A549 (cell line): ENCODE results near the gene SLC22A23. TPM values are rescaled to one million over a fixed set of nuclear protein-coding genes. Genes with fewer than 3 reads are reported as not detected.

Source experiments
- ATAC-seq, 2 experiments: fragments of 200-7000 bp in 1 of 2; fragments of >200 bp in 1 of 2; cut with Nextera tagmentation in 1 of 2; cut with Tn5 transposase in 1 of 2; 3 replicates each; pipeline versions ENCODE4 v1.8.0 to v1.9.1; 2018 to 2020; ENCODE audit warnings: mild to moderate bottlenecking in 1 of 2, moderate library complexity in 1 of 2
- CTCF ChIA-PET: fragments of 300-600 bp; sonication (Branson Sonifier 250); formaldehyde crosslinking; extraction: SDS; loops from one replicate; lab custom pipeline; 2021; ENCODE audit warnings: antibody characterized with exemption, inconsistent platforms; lab: Yijun Ruan, JAX
- POLR2A ChIA-PET: fragments of 350-600 bp; formaldehyde crosslinking; extraction: SDS; loops from one replicate; lab custom pipeline; 2021; ENCODE audit warnings: antibody characterized with exemption, inconsistent platforms; lab: Yijun Ruan, JAX
- DNase-seq, 2 experiments: peaks; one replicate each; pipeline versions ENCODE4 v3.0.0 to v3.0.0-alpha.2; 2011 to 2016; ENCODE audit warnings: low read depth in 1 of 2, low spot score in 1 of 2
- FAIRE-seq: peaks from 2 replicates; lab custom pipeline; 2011; peaks lifted over from hg19 to GRCh38; lab: Jason Lieb, UNC
- H3K27ac ChIP-seq, 2 experiments: fragments of >200 bp; sonication (Bioruptor Twin); formaldehyde crosslinking; 3 replicates each; pipeline ENCODE4 v1.5.1; 2016 to 2017
- H3K4me1 ChIP-seq: fragments of >200 bp; sonication (Bioruptor Twin); formaldehyde crosslinking; 3 replicates; pipeline ENCODE4 v1.6.1; 2016
- H3K4me2 ChIP-seq: fragments of >200 bp; sonication (Bioruptor Twin); formaldehyde crosslinking; 3 replicates; pipeline ENCODE4 v1.6.1; 2016
- H3K4me3 ChIP-seq: fragments of >200 bp; sonication (Bioruptor Twin); formaldehyde crosslinking; 3 replicates; pipeline ENCODE4 v1.5.1; 2016
- H3K9me3 ChIP-seq: fragments of >200 bp; sonication (Bioruptor Twin); formaldehyde crosslinking; 3 replicates; pipeline ENCODE4 v1.6.1; 2016
- CHD2 ChIP-seq: fragments of 150-350 bp; IDR thresholded peaks from 2 replicates; pipeline ENCODE4 v1.6.1; 2014; ENCODE audit warnings: low read length; ENCODE audit not compliant: partially characterized antibody
- CTCF ChIP-seq: fragments of >200 bp; sonication (Bioruptor Twin); formaldehyde crosslinking; IDR thresholded peaks from 3 replicates; pipeline ENCODE4 v1.5.1; 2016
- FOXS1 ChIP-seq: fragments of 250-450 bp; sonication (Bioruptor Pico); IDR thresholded peaks from 2 replicates; pipeline ENCODE4 v1.5.0; 2020; ENCODE audit warnings: mild to moderate bottlenecking, moderate library complexity
- HDAC2 ChIP-seq: fragments of 200-600 bp; sonication (generic); IDR thresholded peaks from 2 replicates; pipeline ENCODE4 v1.6.1; 2016
- HOXA7 ChIP-seq: fragments of 250-450 bp; sonication (Bioruptor Pico); IDR thresholded peaks from 2 replicates; pipeline ENCODE4 v1.5.0; 2020; ENCODE audit warnings: mild to moderate bottlenecking, moderate library complexity
- HOXB13 ChIP-seq: fragments of 250-450 bp; sonication (Bioruptor Pico); IDR thresholded peaks from 2 replicates; pipeline ENCODE4 v1.5.0; 2020; ENCODE audit warnings: low read depth, mild to moderate bottlenecking, moderate library complexity
- KDM5A ChIP-seq: fragments of 200-600 bp; sonication (generic); IDR thresholded peaks from 2 replicates; pipeline ENCODE4 v1.6.1; 2016; ENCODE audit warnings: antibody characterized with exemption, mild to moderate bottlenecking
- MAFK ChIP-seq: fragments of 450-650 bp; IDR thresholded peaks from 2 replicates; pipeline ENCODE4 v1.6.1; 2014; ENCODE audit not compliant: partially characterized antibody
- MYC ChIP-seq: IDR thresholded peaks from 2 replicates; pipeline ENCODE4 v1.6.1; 2012; ENCODE audit warnings: mild to moderate bottlenecking, inconsistent platforms, low read length, improper control_type of control experiment, borderline replicate concordance
- NPAS2 ChIP-seq: fragments of 250-450 bp; sonication (Bioruptor Pico); IDR thresholded peaks from 2 replicates; pipeline ENCODE4 v1.8.0; 2022; ENCODE audit warnings: mild to moderate bottlenecking, moderate library complexity, borderline replicate concordance
- PHF8 ChIP-seq: fragments of 200-600 bp; sonication (generic); IDR thresholded peaks from 2 replicates; pipeline ENCODE4 v1.6.1; 2016; ENCODE audit warnings: low read depth, mild to moderate bottlenecking, antibody characterized with exemption, moderate library complexity, borderline replicate concordance
- POLR2A ChIP-seq: IDR thresholded peaks from 2 replicates; pipeline ENCODE4 v1.6.1; 2012; ENCODE audit warnings: mild to moderate bottlenecking, low read length
- POLR2AphosphoS2 ChIP-seq: conservative IDR thresholded peaks from 2 replicates; pipeline ENCODE4 v1.6.1; 2012; ENCODE audit warnings: low read length, improper control_type of control experiment, inconsistent platforms
- RARB ChIP-seq: fragments of 250-450 bp; sonication (Bioruptor Pico); IDR thresholded peaks from 2 replicates; pipeline ENCODE4 v1.8.0; 2021; ENCODE audit warnings: mild to moderate bottlenecking, moderate library complexity
- RNF2 ChIP-seq: fragments of 200-600 bp; sonication (generic); IDR thresholded peaks from 2 replicates; pipeline ENCODE4 v1.6.1; 2016; ENCODE audit warnings: low read depth, mild to moderate bottlenecking, antibody characterized with exemption, moderate library complexity, borderline replicate concordance
- SMC3 ChIP-seq: fragments of >200 bp; sonication (Bioruptor Twin); formaldehyde crosslinking; IDR thresholded peaks from 3 replicates; pipeline ENCODE4 v1.6.1; 2018; ENCODE audit warnings: inconsistent platforms
- USF2 ChIP-seq: fragments of 450-650 bp; IDR thresholded peaks from 2 replicates; pipeline ENCODE4 v1.6.1; 2014; ENCODE audit warnings: antibody characterized with exemption
- ZC3H11A ChIP-seq: fragments of 450-650 bp; IDR thresholded peaks from 2 replicates; pipeline ENCODE4 v1.6.1; 2014; ENCODE audit warnings: antibody characterized with exemption, mild to moderate bottlenecking
- WGBS: methylation state at CpG from one replicate; pipeline ENCODE4 v1.1.6; 2017; ENCODE audit errors: missing lambda C conversion rate; 5-methylcytosine and 5-hydroxymethylcytosine counted together
- polyA plus RNA-seq, 4 experiments: library from polyadenylated mRNA; depleted of rRNA in 3 of 4; stranded (reverse); fragments of >200 nt; fragmentation: RNase III in 1 of 4; extraction: RNeasy Plus Mini Kit Qiagen cat#74134 plus additional on column Dnase treatment in 1 of 4; gene quantifications; 2 replicates in 3 of 4; 3 replicates in 1 of 4; pipeline ENCODE4 v1.2.3, GENCODE V29; 2011 to 2017
- TF ChIP-seq, protein P1 (sequence below): fragments of 250-450 bp; sonication (Bioruptor Pico); IDR thresholded peaks from 2 replicates; pipeline ENCODE4 v1.5.0; 2020; ENCODE audit warnings: low read depth, mild to moderate bottlenecking, moderate library complexity
- TF ChIP-seq, protein P2 (sequence below): fragments of >200 bp; sonication (Bioruptor Twin); formaldehyde crosslinking; IDR thresholded peaks from 2 replicates; pipeline ENCODE4 v1.6.1; 2016
- TF ChIP-seq, protein P3 (sequence below): fragments of >200 bp; sonication (Bioruptor Twin); formaldehyde crosslinking; IDR thresholded peaks from 3 replicates; pipeline ENCODE4 v1.6.1; 2016
- TF ChIP-seq, protein P4 (sequence below): fragments of 150-350 bp; IDR thresholded peaks from 2 replicates; pipeline ENCODE4 v1.6.1; 2014; ENCODE audit warnings: low read depth, mild to moderate bottlenecking, low read length

Gene SLC22A23
- polyA plus RNA-seq, 2 of the 4 experiments (the other 2 are of a cell fraction): 4.4 to 6.2 TPM

DNA sequence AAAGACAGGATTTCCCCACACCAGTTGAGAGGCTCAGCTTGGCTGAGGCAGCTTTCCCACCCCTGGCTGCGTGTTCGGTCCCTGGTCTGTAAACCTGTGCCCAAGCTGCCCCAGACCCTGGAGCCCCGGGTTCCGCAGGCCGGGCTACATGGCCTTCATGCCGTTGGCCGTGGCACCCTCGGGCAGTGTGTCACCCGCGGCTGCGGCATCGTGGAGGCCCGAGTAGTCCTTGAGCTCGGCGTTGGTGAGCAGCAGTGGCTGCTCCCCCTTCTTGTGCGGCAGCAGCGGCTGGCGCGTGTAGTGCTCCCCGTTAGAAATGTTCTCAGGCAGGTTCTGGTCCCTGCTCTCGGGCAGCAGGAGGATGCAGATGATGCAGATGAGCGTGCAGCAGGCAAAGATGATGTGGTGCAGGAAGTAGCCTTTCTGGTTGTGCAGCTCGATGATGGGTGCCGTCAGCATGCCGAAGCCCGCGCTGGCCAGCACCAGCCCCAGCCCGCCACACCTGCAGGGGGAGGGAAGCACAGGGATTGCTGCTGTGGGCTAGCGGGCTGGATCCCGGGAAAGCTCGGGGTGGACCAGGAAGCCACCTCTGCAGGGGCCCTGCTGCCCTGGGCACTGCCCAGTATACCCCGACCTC, 183.8 kb downstream of the SLC22A23 start:
- H3K27ac ChIP-seq: no peak overlapping the region
- H3K4me3 ChIP-seq: no peak overlapping the region
- CTCF ChIA-PET: interaction anchor here (17.5 kb wide), 1 partner anchor 458 kb away, joined by 186 read pairs; no protein-coding TSS in a partner anchor
- no peak for ATAC-seq
- DNase-seq: no peak
- POLR2A ChIA-PET: interaction anchor here (1.8 kb wide), 1 partner anchor 14 kb away, joined by 10 read pairs; the partner anchor contains the start of gene PSMG4
- no peaks in the 10 kb centered on the region for H3K4me1 ChIP-seq
- WGBS: 96% methylated on average over 23 of the region's 32 CpGs
- TF ChIP-seq USF2 (no peak), CTCF (no peak), POLR2A (no peak), ZC3H11A (no peak)
- FAIRE-seq: no peak
- H3K4me2 ChIP-seq: no peak overlapping the region
- no peaks in the 10 kb centered on the region for H3K9me3 ChIP-seq

- Histone ChIP-seq H3K4me2 (no peak overlapping the region), H3K27ac (no peak overlapping the region), H3K4me1 (no peaks in the 10 kb centered on the region)
- TF ChIP-seq, protein P1, sequence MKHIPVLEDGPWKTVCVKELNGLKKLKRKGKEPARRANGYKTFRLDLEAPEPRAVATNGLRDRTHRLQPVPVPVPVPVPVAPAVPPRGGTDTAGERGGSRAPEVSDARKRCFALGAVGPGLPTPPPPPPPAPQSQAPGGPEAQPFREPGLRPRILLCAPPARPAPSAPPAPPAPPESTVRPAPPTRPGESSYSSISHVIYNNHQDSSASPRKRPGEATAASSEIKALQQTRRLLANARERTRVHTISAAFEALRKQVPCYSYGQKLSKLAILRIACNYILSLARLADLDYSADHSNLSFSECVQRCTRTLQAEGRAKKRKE (CRISPR knock-in tag): no peak
- TF ChIP-seq CTCF (no peak), HDAC2 (no peak), POLR2AphosphoS2 (no peak), MYC (no peak), FOXS1 (CRISPR knock-in tag) (no peak), PHF8 (no peak), NPAS2 (CRISPR knock-in tag) (no peak), MAFK (no peak), HOXA7 (no peak), RNF2 (no peak), RARB (CRISPR knock-in tag) (no peak), KDM5A (no peak), CHD2 (no peak), SMC3 (no peak), HOXB13 (CRISPR knock-in tag) (no peak)
- TF ChIP-seq, protein P2, sequence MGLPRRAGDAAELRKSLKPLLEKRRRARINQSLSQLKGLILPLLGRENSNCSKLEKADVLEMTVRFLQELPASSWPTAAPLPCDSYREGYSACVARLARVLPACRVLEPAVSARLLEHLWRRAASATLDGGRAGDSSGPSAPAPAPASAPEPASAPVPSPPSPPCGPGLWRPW: no peak
- TF ChIP-seq, protein P3, sequence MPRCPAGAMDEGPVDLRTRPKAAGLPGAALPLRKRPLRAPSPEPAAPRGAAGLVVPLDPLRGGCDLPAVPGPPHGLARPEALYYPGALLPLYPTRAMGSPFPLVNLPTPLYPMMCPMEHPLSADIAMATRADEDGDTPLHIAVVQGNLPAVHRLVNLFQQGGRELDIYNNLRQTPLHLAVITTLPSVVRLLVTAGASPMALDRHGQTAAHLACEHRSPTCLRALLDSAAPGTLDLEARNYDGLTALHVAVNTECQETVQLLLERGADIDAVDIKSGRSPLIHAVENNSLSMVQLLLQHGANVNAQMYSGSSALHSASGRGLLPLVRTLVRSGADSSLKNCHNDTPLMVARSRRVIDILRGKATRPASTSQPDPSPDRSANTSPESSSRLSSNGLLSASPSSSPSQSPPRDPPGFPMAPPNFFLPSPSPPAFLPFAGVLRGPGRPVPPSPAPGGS: no peak
- TF ChIP-seq, protein P4, sequence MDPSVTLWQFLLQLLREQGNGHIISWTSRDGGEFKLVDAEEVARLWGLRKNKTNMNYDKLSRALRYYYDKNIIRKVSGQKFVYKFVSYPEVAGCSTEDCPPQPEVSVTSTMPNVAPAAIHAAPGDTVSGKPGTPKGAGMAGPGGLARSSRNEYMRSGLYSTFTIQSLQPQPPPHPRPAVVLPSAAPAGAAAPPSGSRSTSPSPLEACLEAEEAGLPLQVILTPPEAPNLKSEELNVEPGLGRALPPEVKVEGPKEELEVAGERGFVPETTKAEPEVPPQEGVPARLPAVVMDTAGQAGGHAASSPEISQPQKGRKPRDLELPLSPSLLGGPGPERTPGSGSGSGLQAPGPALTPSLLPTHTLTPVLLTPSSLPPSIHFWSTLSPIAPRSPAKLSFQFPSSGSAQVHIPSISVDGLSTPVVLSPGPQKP: no peak
- TF ChIP-seq, all 56 proteins: peak for 0
- DNase-seq: no peak
- ChIA-PET POLR2A (interaction anchor here (1.8 kb wide), 1 partner anchor 12 kb away, joined by 10 read pairs; the partner anchor contains the start of gene PSMG4), CTCF (interaction anchor here (1.0 to 17.5 kb wide), 2 partner anchors 459 to 577 kb away, joined by 4 to 186 read pairs; partner anchors contain the start of gene FAM50B)
- Histone ChIP-seq H3K9me3 (no peaks in the 10 kb centered on the region), H3K4me3 (no peak overlapping the region)
- no peak for FAIRE-seq
- 92% methylated on average over 11 of the region's 13 CpGs for WGBS
- ATAC-seq: no peak
Observed at GRCh38 chr6:3271756-3272155, 185.1 kb downstream of the SLC22A23 start.
